Activated T-cell treated with anti-CD3 and anti-CD28 coated beads, Interleukin-2, amount 50 U/mL, for 4 hours (primary cell): Measurements from ENCODE around the gene RAB11B. TPM values are rescaled to one million over a fixed set of nuclear protein-coding genes. Genes with fewer than 3 reads are reported as not detected.
"Not testable (repeated sequence)": the region's sequence is repeated elsewhere in the genome, so short reads cannot be mapped to it uniquely, and the experiment has no call there.

ENCODE experiments used
- ATAC-seq, 2 donors: fragments of 200-7000 bp; cut with Tn5 transposase; one replicate each; pipeline ENCODE4 v1.10.0; 2021
- DNase-seq: peaks from one replicate; pipeline ENCODE4 v3.0.0-alpha.2; 2020
- H3K27me3 Mint-ChIP-seq: one replicate; pipeline ENCODE4 v1.8.0; 2021; ENCODE audit warnings: low read depth, mixed read lengths
- H3K36me3 Mint-ChIP-seq: one replicate; pipeline ENCODE4 v1.8.0; 2022; ENCODE audit warnings: mixed read lengths; ENCODE audit not compliant: insufficient read depth
- H3K4me1 Mint-ChIP-seq: one replicate; pipeline ENCODE4 v1.8.0; 2021; ENCODE audit warnings: low read depth, mixed read lengths
- H3K4me3 Mint-ChIP-seq: one replicate; pipeline ENCODE4 v1.8.0; 2021; ENCODE audit warnings: mild to moderate bottlenecking, moderate library complexity, mixed read lengths
- H3K9me3 Mint-ChIP-seq: one replicate; pipeline ENCODE4 v1.8.0; 2021; ENCODE audit warnings: mixed read lengths
- total RNA-seq, 3 donors: library from RNA; stranded (reverse); gene quantifications; one replicate each; pipeline ENCODE4 v1.2.1, GENCODE V29; 2021

The RAB11B gene
- total RNA-seq, result 10 to 100 TPM; 69.5 to 73.9 (median 71.4) TPM

- Mint-ChIP-seq H3K36me3 (no peaks in the 10 kb centered on the region), H3K9me3 (no peaks in the 10 kb centered on the region), H3K27me3 (no peaks in the 10 kb centered on the region), H3K4me1 (peaks cover 17% of the 10 kb centered on the region), H3K4me3 (peak within 1 kb of the TSS; percentile 94)
- DNase-seq (peak; percentile 96), ATAC-seq (peak; percentile 95 to 96)
These were observed at the start of gene RAB11B for GRCh38 chr19:8389891-8390616. RAB11B (plus strand) TSS chr19:8390360; CDS start chr19:8390417, 57 bp downstream.

GRCh38 chr19:8341504-8341903 is 48.7 kb upstream of the RAB11B start:
- not testable (repeated sequence) for H3K9me3 Mint-ChIP-seq, ATAC-seq, H3K4me3 Mint-ChIP-seq, H3K4me1 Mint-ChIP-seq, H3K36me3 Mint-ChIP-seq, DNase-seq
- peaks cover 24% of the 10 kb centered on the region for H3K27me3 Mint-ChIP-seq

- Mint-ChIP-seq H3K9me3 (no peaks in the 10 kb centered on the region), H3K4me1 (peaks cover 8% of the 10 kb centered on the region), H3K27me3 (peaks cover 20% of the 10 kb centered on the region), H3K4me3 (no peak overlapping the region), H3K36me3 (no peaks in the 10 kb centered on the region)
- DNase-seq (no peak), ATAC-seq (no peak)
These were observed 47.9 kb upstream of the RAB11B start for GRCh38 chr19:8342316-8342683.

GRCh38 chr19:8342684-8343482 is 47.3 kb upstream of the RAB11B start, which contains the start of gene KANK3:
KANK3 (minus strand) TSS chr19:8343262; CDS start chr19:8337828, 5,434 bp downstream.
- no peaks in the 10 kb centered on the region for H3K9me3 Mint-ChIP-seq
- H3K36me3 Mint-ChIP-seq, result no peaks in the 10 kb centered on the region
- H3K27me3 Mint-ChIP-seq, result peaks cover 14% of the 10 kb centered on the region
- ATAC-seq, result peak; percentile 100
- peak; percentile 88 for DNase-seq
- H3K4me3 Mint-ChIP-seq, result peak within 1 kb of the TSS; percentile 74
- peaks cover 8% of the 10 kb centered on the region for H3K4me1 Mint-ChIP-seq

- ATAC-seq, result peak in 1 of 2 donors; percentile 4
These were observed 46.7 kb upstream of the RAB11B start for GRCh38 chr19:8343483-8343844.

GRCh38 chr19:8349629-8350372 is 40.4 kb upstream of the RAB11B start:
- H3K4me1 Mint-ChIP-seq, DNase-seq, H3K9me3 Mint-ChIP-seq, ATAC-seq, H3K36me3 Mint-ChIP-seq, H3K4me3 Mint-ChIP-seq: not testable (repeated sequence)
- H3K27me3 Mint-ChIP-seq, result peaks cover 23% of the 10 kb centered on the region

More at GRCh38 chr19:8343483-8343844, 46.7 kb upstream of the RAB11B start:
- no peaks in the 10 kb centered on the region for H3K36me3 Mint-ChIP-seq
- H3K4me1 Mint-ChIP-seq, result peaks cover 8% of the 10 kb centered on the region
- DNase-seq, result no peak
- H3K27me3 Mint-ChIP-seq, result peaks cover 9% of the 10 kb centered on the region
- H3K4me3 Mint-ChIP-seq, result peak overlapping the region; percentile 74
- no peaks in the 10 kb centered on the region for H3K9me3 Mint-ChIP-seq

- Mint-ChIP-seq H3K4me3 (no peak overlapping the region), H3K4me1 (peaks cover 1% of the 10 kb centered on the region)
These were observed 37.9 kb upstream of the RAB11B start for GRCh38 chr19:8352134-8352827.

GRCh38 chr19:8352845-8353244 is 37.3 kb upstream of the RAB11B start:
- H3K4me1 Mint-ChIP-seq, H3K36me3 Mint-ChIP-seq, ATAC-seq, H3K9me3 Mint-ChIP-seq, H3K4me3 Mint-ChIP-seq, DNase-seq: not testable (repeated sequence)
- H3K27me3 Mint-ChIP-seq, result peaks cover 21% of the 10 kb centered on the region

More at GRCh38 chr19:8352134-8352827, 37.9 kb upstream of the RAB11B start:
- ATAC-seq (no peak), DNase-seq (no peak)
- Mint-ChIP-seq H3K9me3 (no peaks in the 10 kb centered on the region), H3K36me3 (no peaks in the 10 kb centered on the region), H3K27me3 (peaks cover 21% of the 10 kb centered on the region)

GRCh38 chr19:8355631-8356402 is 34.3 kb upstream of the RAB11B start:
- Mint-ChIP-seq H3K36me3 (no peaks in the 10 kb centered on the region), H3K4me3 (no peak overlapping the region), H3K4me1 (peaks cover 1% of the 10 kb centered on the region), H3K9me3 (no peaks in the 10 kb centered on the region), H3K27me3 (peaks cover 18% of the 10 kb centered on the region)
- ATAC-seq (no peak), DNase-seq (no peak)

- peaks cover 1% of the 10 kb centered on the region for H3K4me1 Mint-ChIP-seq
- DNase-seq (no peak), ATAC-seq (no peak)
- H3K4me3 Mint-ChIP-seq, result no peak overlapping the region
- no peaks in the 10 kb centered on the region for H3K36me3 Mint-ChIP-seq
- peaks cover 14% of the 10 kb centered on the region for H3K27me3 Mint-ChIP-seq
- no peaks in the 10 kb centered on the region for H3K9me3 Mint-ChIP-seq
These were observed 33.1 kb upstream of the RAB11B start for GRCh38 chr19:8357007-8357521.

GRCh38 chr19:8358948-8359347 is 31.2 kb upstream of the RAB11B start:
- Mint-ChIP-seq H3K4me1 (peaks cover 6% of the 10 kb centered on the region), H3K9me3 (no peaks in the 10 kb centered on the region), H3K36me3 (no peaks in the 10 kb centered on the region), H3K4me3 (no peak overlapping the region), H3K27me3 (peaks cover 21% of the 10 kb centered on the region)
- ATAC-seq (no peak), DNase-seq (no peak)

- Mint-ChIP-seq H3K4me3 (no peak overlapping the region), H3K27me3 (peaks cover 28% of the 10 kb centered on the region), H3K36me3 (no peaks in the 10 kb centered on the region), H3K9me3 (no peaks in the 10 kb centered on the region), H3K4me1 (peaks cover 9% of the 10 kb centered on the region)
- no peak for DNase-seq
- ATAC-seq, result no peak
These were observed 30.0 kb upstream of the RAB11B start for GRCh38 chr19:8360196-8360595.
